ENCODE results near the gene GPBAR1.

GPBAR1 gene

DNA sequence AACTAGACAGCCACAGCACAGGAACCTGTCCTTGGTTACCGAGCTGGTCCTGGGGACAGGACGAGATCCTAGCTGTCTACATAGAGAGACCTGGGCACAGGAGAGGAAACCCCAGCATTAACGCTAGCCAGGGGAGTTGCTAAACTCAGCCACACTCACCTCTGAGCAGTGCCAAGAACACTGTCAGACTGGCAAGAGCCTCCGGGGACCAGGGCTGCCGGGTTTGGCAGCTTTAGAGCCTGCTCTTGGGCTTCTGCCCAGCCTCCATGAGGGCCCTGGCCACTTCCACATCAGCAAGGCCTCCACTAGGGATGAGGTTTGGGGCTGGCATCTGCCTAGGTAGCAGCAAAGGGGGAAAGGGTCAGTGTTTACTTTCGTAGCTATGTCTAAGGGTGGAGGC lies 24.8 kb downstream of the GPBAR1 start:
- DNase-seq (ENCODE audit: low read depth) = no peak

DNA sequence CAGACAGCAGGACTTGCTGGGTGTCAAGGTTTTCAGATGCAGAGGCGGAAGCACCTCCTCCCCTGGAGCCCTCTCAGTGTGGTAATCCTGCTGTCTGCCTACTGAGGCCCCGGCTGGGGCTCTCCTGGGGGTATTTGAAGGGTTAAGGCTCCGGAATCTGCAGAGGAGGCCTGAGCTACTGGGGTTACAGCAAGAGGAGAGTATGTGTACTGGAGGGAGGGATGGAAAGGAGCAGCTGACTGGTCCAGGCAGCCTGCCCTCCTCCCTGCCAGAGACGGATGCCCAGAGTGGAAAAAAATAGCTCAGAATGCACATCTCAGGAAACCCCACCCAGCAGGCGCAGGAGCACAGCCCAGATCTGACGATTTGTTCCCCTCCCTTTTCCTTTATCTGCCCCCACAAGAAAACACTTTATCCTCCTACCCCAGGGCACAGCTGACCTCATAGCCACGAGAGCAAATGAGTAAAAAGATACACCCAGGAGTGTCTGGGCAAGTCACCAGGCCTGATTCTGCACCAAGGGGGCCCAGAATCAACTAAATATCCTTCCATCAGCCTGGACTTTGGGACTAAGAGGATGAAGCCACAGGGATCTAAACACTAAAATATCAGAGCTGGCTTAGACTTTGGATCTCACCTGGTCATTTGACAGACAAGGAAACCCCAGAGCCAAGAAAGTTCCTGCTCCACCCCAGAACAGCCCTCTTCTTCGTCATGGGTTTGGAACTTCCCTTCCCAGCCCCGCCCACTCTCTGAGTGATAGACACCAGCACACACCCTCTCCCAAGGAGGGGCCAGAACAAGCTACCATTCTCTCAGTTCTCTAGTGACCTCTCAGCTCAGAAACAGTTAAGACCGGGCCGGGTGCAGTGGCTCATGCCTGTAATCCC lies 26.0 kb downstream of the GPBAR1 start:
- peak; percentile 89 for DNase-seq (ENCODE audit: low read depth)

DNA sequence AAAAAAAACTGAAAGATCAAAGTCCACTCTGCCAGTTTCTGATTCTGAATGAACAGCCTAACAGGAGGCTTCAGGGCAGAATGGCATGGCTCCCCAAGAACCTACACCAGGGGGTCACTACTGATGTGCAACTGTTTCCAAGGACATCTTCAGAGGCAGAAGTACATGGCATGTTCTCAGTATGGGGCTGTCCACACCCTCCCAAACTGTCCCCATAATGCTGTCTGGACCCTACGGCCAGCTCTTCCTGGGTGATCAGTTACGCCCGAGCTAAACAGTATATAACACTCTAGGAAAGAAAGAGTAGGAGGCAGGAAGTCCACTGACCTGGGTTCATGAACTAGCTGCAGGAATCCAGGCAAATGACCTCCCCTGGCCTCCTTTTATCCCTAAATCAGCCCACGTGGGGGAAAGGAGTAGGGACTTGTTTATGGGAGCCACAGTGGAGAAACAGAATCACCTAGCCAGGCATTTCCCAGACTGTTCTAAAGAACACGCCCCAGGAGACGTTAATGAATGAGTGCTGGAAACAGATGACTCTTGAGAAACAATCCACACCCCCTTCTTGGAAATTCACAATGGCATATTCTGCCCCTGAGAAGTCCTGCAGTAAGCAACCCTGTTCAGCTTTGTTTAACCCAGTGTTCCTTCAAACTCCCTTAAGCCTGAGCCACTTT lies 29.0 kb downstream of the GPBAR1 start:
- DNase-seq (ENCODE audit: low read depth) = no peak

DNA sequence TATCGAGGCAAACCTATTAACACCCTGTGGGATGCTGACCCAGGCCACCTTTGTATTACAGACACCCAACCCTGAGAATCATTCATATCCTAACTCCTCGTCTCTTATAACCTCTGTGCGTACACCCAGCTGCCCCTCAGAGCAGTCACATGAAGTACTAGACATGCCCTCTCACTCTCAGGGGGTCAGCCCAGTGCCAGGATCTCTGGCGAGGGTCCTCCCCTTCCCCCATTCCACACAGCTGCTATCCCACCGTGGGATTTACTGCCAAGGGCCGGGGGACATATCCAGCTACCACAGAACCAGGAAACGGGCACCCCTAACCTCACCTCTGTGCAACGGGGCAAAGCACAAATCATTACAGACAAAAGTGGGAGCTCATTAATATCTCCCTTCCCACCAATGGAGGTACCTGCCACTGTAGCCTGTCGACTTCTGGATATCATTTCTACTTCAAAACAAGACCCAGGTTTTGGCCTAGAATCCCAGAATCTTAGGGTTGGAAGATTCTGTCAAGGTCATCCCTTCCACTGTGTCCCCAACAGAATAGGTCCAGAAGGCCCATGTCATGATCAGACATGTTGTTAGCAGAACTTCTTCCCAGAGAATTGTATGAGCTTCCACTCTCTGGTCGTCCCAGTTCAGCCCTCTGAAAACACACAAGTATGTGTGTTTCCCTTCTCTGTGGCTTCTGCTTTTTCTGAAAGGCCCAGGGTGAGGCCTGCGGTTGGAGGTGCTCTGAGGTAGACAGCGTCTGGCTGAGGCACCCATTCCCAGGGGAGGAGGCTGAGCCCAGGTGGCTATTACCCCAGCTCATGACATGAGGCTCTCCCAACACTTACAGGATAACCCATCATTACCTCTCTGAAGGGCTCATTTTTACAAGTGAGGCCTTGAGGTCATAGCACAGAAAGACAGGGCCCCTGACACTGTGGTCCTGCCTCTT lies 29.8 kb downstream of the GPBAR1 start:
- no peak for DNase-seq (ENCODE audit: low read depth)

DNA sequence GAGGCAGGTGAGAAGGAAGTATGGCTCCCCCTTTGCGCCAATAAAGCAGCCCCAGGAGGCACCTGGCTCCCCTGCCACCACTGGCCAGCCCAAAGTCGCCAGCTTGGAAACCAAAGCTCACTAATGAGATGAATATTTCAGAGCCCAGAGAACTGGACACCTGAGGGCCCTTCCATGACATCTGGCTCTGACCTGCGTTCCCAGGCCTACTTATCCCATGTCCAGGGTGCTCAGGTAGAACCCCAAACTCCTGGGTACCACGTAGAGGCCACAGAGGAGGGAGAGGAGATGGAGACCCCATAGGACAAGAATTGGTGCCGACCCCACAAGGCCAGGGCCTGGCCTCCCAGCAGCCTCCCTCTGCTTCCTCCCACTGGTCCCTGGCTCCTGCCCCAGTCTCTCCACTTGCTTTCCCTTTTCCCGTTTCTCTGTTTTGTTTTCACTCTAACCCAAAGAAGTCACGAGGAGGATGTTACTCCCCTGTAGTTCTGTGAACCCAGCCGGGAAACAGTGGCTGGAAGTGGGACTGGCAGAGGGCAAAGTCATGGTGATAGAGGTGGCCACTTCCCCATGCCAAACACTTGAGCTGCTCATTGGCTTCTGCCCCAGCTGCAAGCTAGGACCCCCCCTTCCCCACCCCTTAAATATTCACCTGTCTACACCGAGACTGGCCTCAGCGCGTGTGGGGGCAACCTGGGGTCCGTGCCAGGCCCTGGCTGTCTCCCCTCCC lies 30.7 kb downstream of the GPBAR1 start:
- no peak for DNase-seq (ENCODE audit: low read depth)

DNA sequence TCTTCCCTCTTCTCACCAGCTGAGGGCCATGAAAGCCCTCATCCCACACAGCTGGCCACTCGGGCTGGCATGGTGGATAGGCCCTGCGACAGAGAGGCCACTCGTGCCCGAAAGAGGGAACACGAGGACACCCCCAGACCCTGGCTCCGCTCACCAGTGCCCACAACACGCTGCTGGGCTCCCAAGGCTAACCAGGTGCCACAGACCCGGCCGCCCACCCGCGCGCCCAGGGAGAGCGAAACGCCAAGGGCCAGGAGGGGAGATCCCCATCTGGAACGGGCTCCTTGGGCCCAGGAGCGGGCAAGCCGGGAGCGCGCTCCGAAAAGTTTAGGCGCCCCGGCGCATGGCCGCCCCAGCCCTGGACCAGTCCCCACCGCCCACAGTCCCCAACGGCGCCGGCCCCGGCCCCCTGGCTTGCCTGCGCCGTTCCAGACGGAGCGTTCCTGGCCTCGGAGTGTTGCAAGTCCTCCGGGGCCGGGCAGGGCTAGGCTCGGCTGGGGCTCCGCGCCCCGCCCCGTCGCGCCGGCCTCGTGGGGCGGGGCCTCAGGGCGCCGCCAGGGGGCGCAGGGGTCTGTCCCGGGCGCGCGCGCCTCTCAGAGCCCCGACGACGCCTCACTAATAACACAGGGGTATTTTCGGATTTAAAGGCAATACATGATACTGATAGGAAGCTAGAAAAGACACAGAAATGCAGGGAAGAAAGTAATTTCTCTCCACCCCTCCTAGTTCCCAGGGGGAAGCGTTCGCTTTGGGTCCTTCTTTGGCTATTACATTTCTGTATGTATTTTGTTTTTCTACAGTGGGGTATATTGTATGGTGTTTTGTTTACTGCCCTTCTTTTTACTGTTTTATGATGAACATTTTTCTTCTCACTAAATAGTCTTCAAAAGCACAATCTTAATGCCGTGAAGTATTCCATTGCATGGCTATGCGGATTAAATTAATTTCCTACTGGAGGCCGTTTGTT lies 31.5 kb downstream of the GPBAR1 start, which contains the start of gene TMBIM1:
Gene TMBIM1, minus strand, starts transcription at position 456 of the 967 bp plus-strand sequence. CDS start 10,362 bp downstream, outside the sequence.
- DNase-seq (ENCODE audit: low read depth) = no peak

DNA sequence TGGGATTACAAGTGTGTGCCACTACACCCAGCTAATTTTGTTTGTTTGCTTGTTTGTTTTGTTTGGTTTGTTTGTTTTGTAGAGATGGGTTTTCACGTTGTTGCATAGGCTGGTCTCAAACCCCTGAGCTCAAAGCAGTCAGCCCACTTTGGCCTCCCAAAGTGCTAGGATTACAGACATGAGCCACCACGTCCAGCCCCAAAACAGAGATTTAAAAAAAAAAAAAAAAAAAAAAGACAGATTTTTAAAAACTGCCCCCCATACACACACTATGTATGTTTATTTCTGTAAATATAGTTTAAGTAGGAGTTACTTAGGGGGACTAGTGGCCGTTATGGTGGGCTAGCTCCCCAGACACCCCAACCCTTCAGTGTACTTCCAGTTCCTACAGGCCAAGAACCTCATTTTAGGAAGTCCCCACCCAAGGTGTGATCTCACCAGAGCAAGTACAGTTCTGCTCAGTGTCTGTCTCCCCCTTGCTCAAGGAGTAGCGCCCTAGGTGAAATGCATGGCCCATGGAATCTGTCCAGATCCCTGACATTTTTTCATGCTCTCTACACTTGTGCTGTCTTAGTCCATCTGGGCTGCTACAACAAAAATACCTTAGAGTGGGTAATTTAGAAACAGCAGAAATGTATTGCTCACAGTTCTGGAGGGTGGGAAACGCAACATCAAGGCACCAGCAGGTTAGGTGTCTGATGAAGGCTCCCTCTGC lies 33.1 kb downstream of the GPBAR1 start:
- DNase-seq (ENCODE audit: low read depth) = no peak

DNA sequence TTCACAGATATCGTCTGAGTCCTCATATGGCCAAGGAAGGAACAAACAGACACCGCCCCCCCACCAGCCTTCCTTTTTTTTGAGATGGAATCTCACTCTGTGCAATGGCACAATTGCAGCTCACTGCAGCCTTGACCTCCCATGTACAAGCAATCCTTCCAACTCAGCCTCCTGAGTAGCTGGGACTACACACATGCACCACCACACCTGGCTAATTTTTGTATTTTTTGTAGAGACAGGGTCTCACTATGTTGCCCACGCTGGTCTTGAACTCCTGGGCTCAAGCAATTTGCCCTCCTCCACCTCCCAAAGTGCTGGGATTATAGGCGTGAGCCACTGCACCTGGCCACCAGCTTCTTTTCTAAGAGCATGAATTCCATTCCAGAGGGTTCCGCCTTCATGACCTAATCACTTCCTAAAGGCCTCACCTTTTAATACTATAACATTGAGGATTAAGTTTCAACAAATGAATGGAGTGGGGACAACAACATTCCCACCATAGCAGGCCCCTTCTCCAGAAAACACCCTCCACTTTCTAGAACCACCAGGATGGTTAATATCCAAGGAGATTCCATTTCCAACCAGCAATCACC lies 33.7 kb downstream of the GPBAR1 start:
- no peak for DNase-seq (ENCODE audit: low read depth)

DNA sequence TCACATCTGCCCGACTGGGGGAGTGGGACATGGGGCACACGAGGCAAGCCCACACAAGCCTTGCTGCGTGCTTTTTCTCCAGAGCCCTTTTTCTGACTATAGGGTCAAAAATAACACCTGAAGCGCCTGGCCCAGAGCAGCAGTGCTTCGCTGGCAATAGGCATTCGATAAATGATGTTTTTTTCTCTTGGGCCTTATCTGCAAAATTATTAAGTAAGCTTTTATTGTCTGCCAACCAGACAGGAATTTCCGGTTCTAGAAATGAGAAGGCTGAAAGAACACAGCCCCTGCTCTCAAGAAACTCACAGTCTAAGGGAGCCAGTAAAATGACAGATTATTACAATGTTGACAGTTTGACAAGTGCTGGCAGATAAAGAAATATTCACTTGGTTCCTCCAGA lies 34.2 kb downstream of the GPBAR1 start:
- no peak for DNase-seq (ENCODE audit: low read depth)

DNA sequence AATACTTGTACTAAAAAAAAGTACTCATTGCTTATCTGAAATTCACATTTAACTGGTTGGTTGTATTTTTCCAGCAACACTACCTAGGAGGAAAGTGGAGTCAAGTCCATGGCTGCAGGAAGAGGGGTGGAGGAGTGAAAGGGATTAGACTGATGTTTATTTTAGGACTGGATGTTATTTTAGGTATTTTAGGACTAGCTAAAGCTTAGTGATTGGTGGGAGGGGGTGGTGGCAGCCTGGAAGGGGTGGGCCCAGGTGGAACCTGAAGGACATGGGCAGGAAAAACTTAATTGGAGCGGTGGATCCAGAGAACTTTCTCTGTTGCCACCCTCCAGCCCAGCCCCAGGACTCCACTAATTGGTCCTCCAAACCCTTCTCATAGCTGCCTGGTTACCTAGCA lies 35.4 kb downstream of the GPBAR1 start:
- no peak for DNase-seq (ENCODE audit: low read depth)

DNA sequence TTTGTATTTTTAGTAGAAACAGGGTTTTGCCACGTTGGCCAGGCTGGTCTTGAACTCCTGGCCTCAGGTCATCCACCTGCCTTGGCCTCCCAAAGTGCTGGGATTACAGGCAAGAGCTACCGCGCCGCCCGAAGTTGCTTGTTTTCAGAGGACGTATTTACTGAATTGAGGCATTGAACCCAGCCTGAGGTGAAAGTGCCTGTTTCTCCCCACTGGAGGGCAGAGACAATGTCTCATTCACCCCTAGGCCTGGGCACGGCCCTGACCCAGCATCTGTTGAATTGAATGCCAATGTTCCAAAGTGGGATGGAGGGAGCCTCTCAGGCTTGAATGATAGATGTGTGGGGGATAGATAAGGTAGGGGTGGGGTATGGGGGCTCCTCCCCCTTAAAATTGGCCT lies 36.0 kb downstream of the GPBAR1 start:
- DNase-seq (ENCODE audit: low read depth) = no peak

DNA sequence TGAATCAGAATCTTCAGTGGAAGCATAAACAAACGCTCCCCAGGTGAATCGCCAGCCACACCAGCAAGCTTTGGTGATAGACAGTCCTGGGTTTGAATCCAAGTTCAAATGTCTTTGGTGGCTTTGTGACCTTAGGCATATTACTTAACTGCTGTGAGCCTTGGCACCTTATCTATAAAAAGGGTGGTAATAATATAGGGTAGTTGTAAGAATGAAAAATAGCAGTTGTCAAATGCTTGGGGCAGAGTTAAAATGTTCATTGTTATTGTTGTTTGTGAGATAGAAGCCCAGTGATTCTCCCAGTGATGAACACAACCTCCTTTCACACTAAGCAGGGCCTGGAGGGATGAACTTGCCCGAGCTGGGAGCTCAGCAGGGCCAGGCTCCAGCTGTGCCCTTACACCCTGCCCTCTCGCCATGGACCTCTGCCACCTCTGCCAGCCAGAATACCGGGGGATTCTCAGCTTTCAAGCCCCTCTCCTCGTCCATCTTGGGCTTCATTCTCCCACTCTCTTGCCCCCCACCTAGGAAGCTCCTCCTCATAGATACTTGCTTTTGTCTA lies 37.6 kb downstream of the GPBAR1 start:
- no peak for DNase-seq (ENCODE audit: low read depth)

DNA sequence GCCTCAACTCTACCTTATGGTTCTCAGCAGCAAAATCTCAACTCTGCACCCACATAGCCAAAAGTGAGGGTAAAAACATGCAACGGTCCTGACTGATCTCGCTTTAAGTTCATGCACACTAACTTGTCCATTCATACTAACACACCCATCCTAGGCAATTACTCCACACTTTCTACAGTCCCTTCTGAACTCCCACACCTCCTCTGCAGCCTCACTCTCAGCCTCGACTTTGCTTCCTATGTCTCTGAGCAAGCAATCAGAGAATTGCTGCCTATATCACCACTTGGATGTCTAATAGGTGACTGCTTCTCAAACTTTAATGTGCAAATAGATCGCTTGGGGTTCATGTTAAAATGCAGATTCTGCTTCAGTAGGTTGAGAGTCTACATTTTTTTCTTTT lies 39.3 kb downstream of the GPBAR1 start:
- DNase-seq (ENCODE audit: low read depth) = no peak

DNA sequence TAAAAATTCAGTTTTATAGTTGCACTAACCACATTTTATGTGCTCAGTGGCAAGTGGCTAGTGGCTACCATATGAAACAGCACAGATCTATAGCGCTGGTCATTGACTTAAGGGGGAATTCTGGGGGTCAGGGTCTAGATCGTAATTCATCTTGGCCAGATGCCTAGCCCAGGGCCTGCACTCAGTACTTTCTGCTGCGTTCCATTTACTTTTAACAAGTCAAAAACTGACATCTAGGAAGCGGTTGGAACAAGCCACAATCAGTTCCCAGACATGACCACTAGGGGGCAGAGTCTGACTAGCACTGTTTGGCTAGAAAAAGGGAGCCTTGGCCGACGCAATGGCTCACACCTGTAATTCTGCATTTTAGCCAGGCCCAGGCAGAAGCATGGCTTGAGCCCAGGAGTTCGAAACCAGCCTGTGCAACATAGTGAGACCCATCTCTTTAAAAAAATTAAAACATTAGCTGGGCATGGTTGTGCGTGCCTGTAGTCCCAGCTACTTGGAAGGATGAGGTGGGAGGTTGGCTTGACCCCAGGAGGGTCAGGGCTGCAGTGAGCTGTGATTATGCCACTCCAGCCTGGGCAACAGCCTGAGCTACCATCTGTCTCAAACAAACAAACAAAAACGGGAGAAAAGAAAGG lies 40.5 kb downstream of the GPBAR1 start:
- peak; percentile 49 for DNase-seq (ENCODE audit: low read depth)

DNA sequence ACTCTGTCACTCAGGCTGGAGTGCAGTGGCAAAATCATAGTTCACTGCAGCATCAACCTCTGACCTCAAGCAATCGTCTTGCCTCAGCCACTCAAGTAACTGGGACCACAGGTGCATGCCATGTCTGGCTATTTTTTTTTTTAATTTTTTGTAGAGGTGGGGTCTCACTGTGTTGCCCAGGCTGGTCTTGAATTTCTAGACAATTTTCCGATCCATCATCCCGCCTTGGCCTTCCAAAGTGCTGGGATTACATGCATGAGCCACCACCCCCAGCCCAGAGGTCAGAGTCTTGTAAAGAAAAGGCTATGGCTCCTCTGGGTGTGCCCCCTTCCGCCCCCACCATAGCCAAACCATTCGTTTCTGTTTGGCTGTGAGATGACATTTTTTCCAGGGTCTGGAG lies 44.6 kb downstream of the GPBAR1 start:
- no peak for DNase-seq (ENCODE audit: low read depth)

DNA sequence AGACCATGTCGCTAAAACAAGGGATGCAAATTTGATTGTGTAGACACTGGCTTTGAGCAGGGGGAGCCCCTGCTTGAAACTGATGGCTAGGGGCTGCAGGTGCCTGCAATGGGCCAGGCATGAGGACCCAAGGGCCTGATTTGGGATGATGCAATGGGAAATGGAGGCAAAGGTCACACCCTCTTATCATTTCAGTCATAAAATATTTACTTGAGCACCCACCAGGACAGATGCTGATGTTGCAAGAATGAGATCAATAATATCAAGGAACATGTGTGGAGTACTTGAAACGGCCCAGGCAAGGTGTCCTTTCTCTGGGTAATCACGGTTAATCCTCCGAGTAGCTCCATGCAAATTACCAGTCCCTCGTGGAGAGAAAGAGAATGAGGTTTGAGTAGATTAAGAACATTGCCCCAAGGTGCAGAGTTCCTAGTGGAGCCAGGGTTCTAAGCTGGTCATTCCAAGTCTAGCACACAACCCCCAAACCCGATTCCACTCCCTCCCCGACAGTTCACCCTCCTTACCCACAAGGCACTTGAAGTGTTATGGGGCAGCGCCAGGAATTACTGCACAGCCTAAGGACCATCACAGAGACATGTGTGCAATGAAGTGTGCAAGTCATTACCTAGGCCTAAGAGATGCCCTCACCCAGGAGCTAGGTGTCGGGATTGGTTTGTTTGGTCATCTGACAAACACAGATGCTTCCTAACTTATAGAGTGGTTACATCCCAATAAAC lies 45.5 kb downstream of the GPBAR1 start:
- DNase-seq (ENCODE audit: low read depth) = no peak

DNA sequence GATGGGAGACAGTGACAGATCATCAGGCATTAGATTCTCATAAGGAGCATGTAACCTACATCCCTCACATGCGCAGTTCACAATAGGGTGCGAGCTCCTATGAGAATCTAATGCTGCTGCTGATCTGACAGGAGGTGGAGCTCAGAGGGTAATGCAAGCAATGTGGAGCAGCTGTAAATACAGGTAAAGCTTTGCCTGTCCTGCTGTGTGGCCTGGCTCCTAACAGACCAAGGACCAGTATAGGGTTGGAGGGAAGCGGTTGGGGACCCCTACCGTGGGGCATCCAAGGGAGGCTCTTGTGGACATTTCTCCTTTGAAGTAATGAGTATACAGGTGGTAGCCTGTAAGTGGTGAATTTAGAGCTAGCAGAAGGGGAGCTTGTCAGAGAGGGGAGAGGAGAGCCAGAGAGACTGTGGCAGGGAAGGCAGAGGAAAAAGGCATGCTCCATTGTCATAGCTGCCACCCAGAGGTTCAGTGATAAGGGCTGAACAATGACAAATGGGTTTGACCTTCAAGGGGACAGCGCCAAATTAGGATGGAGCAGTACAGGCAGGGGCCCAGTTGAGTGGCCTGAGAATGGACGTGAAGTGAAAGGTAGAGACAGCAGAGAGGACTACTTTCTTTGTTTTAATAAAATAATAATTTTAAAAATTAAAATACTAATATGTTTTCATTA lies 46.7 kb downstream of the GPBAR1 start:
- DNase-seq (ENCODE audit: low read depth) = no peak
